Stimulated activated CD4-positive, alpha-beta T cell treated with anti-CD3 and anti-CD28 coated beads, Interleukin-12 subunit alpha, Interleukin-12 subunit beta, amount 100 ng/mL, for 48 hours (primary cell): ENCODE measurements around the gene DENND6A.
"Not testable (repeated sequence)": the region's sequence is repeated elsewhere in the genome, so short reads cannot be mapped to it uniquely, and the experiment has no call there.

Source experiments
- DNase-seq, 3 donors: peaks; one replicate each; pipeline ENCODE4 v3.0.0-alpha.2; 2020; ENCODE audit warnings: low read depth in 2 of 3, low spot score in 1 of 3

Gene DENND6A

GRCh38 chr3:57694146-57694545 lies 1.3 kb upstream of the DENND6A start:
- DNase-seq, result no peak

- DNase-seq, result not testable (repeated sequence)
Observed at GRCh38 chr3:57692133-57692395, 813 bp downstream of the DENND6A start.

GRCh38 chr3:57691411-57692132 lies 1.3 kb downstream of the DENND6A start:
- DNase-seq, result no peak

- no peak for DNase-seq
Observed at GRCh38 chr3:57689367-57690053, 3.4 kb downstream of the DENND6A start.

GRCh38 chr3:57688291-57688690 lies 4.6 kb downstream of the DENND6A start:
- no peak for DNase-seq

GRCh38 chr3:57683286-57683685 lies 9.6 kb downstream of the DENND6A start:
- DNase-seq, result no peak

GRCh38 chr3:57682284-57682683 lies 10.6 kb downstream of the DENND6A start:
- no peak for DNase-seq

- DNase-seq, result no peak
Observed at GRCh38 chr3:57681691-57682090, 11.2 kb downstream of the DENND6A start.

- no peak for DNase-seq
Observed at GRCh38 chr3:57680046-57680445, 12.8 kb downstream of the DENND6A start.

GRCh38 chr3:57675530-57675929 lies 17.3 kb downstream of the DENND6A start:
- no peak for DNase-seq

- DNase-seq, result no peak
Observed at GRCh38 chr3:57673156-57673555, 19.7 kb downstream of the DENND6A start.

- DNase-seq, result no peak
Observed at GRCh38 chr3:57670543-57670942, 22.3 kb downstream of the DENND6A start.

- no peak for DNase-seq
Observed at GRCh38 chr3:57661404-57661803, 31.5 kb downstream of the DENND6A start.

GRCh38 chr3:57659806-57660439 lies 33.0 kb downstream of the DENND6A start:
- no peak for DNase-seq

GRCh38 chr3:57659004-57659673 lies 33.7 kb downstream of the DENND6A start:
- DNase-seq, result no peak

GRCh38 chr3:57658536-57658935 lies 34.3 kb downstream of the DENND6A start:
- no peak for DNase-seq

- DNase-seq, result no peak
Observed at GRCh38 chr3:57655727-57656126, 37.1 kb downstream of the DENND6A start.

- DNase-seq, result no peak
Observed at GRCh38 chr3:57654267-57654666, 38.6 kb downstream of the DENND6A start.

GRCh38 chr3:57652203-57652602 lies 40.7 kb downstream of the DENND6A start:
- no peak for DNase-seq

GRCh38 chr3:57647292-57647940 lies 45.5 kb downstream of the DENND6A start:
- DNase-seq, result no peak

- DNase-seq, result no peak
Observed at GRCh38 chr3:57646723-57647122, 46.2 kb downstream of the DENND6A start.

GRCh38 chr3:57644740-57645139 lies 48.1 kb downstream of the DENND6A start:
- no peak for DNase-seq
